ENCODE measurements around the gene HMOX1.

GRCh38 chr22:35379146-35379993 lies 1.5 kb upstream of the HMOX1 start:
- TF ChIP-seq CTCF (conservative IDR thresholded peaks at IDR 0.05 in 1 of 2, IDR thresholded peaks at IDR 0.05 in 1 of 2; ENCODE audit: extremely low read depth in 1 of 2, insufficient read depth in 1 of 2, low read depth in 1 of 2, low read length in 2 of 2) (no peak), EZH2 (IDR thresholded peaks at IDR 0.05; ENCODE audit: borderline replicate concordance, low read length) (no peak)
